HepG2 (cell line): ENCODE measurements around the gene RASGRF1. TPM values are rescaled to one million over a fixed set of nuclear protein-coding genes. Genes with fewer than 3 reads are reported as not detected.

ENCODE experiments used
- ATAC-seq: fragments of 200-7000 bp; cut with Tn5 transposase; 3 replicates; pipeline ENCODE4 v1.9.1; 2020; ENCODE audit warnings: mild to moderate bottlenecking, moderate library complexity
- BruUV-seq: library from RNA; stranded (reverse); fragments of 400-500 nt; replicated peaks from 2 replicates; lab custom pipeline; 2021; lab: Mats Ljungman, UMichigan
- CTCF ChIA-PET: fragments of 300-600 bp; formaldehyde crosslinking; extraction: SDS; loops from one replicate; lab custom pipeline; 2021; ENCODE audit warnings: low total read pairs, inconsistent platforms, low intra/inter-chr PET ratio; lab: Yijun Ruan, JAX
- POLR2A ChIA-PET: fragments of 350-600 bp; sonication (Branson Sonifier 250); formaldehyde crosslinking; loops from one replicate; lab custom pipeline; 2020; ENCODE audit warnings: antibody characterized with exemption, inconsistent platforms; lab: Yijun Ruan, JAX
- DNase-seq: peaks from one replicate; pipeline ENCODE4 v3.0.0-alpha.2; 2015; ENCODE audit warnings: low spot score
- FAIRE-seq: peaks from 3 replicates; lab custom pipeline; 2011; peaks lifted over from hg19 to GRCh38; lab: Jason Lieb, UNC
- H2AFZ ChIP-seq: one replicate; pipeline ENCODE4 v1.6.1; 2011; ENCODE audit warnings: low read length, inconsistent platforms
- H3K27ac ChIP-seq: fragments of 300-600 bp; 3 replicates; pipeline ENCODE4 v1.8.0; 2011; ENCODE audit warnings: mixed run types, mild to moderate bottlenecking, mixed read lengths, low read length, inconsistent platforms; ENCODE audit not compliant: insufficient read depth; ENCODE audit errors: extremely low read length
- H3K27me3 ChIP-seq, 2 experiments: fragments of 200-600 bp in 1 of 2; 2 replicates in 1 of 2; 3 replicates in 1 of 2; pipeline versions ENCODE4 v1.6.0 to v1.8.0; 2011; ENCODE audit warnings: low read length in 2 of 2, mild to moderate bottlenecking in 2 of 2, moderate library complexity in 2 of 2, inconsistent platforms in 1 of 2; ENCODE audit not compliant: insufficient read depth in 2 of 2, control insufficient read depth in 1 of 2
- H3K36me3 ChIP-seq, 2 experiments: fragments of 200-600 bp in 1 of 2; replicated peaks in 1 of 2; 2 replicates in 1 of 2; 3 replicates in 1 of 2; pipeline versions ENCODE4 v1.5.1 to v1.8.0; 2011; ENCODE audit warnings: low read length in 2 of 2, inconsistent platforms in 1 of 2; ENCODE audit not compliant: insufficient read depth in 2 of 2, control insufficient read depth in 1 of 2
- H3K4me1 ChIP-seq: 2 replicates; pipeline ENCODE4 v1.5.1; 2012; ENCODE audit warnings: low read length, inconsistent platforms; ENCODE audit not compliant: insufficient read depth
- H3K4me2 ChIP-seq: 2 replicates; pipeline ENCODE4 v1.6.0; 2011; ENCODE audit warnings: low read depth, low read length, inconsistent platforms
- H3K4me3 ChIP-seq, 3 experiments: fragments of 200-600 bp in 1 of 3; sonication (generic), shearing (Covaris generic) in 1 of 3; replicated peaks in 1 of 3; 2 replicates each; pipeline ENCODE4 v1.5.1; 2011 to 2016; ENCODE audit warnings: low read length in 3 of 3, inconsistent platforms in 2 of 3, low read depth in 2 of 3, mild to moderate bottlenecking in 2 of 3, control low read depth in 1 of 3, mixed read lengths in 1 of 3; ENCODE audit not compliant: insufficient read depth in 1 of 3
- H3K79me2 ChIP-seq: one replicate; pipeline ENCODE4 v1.6.1; 2011; ENCODE audit warnings: low read length, inconsistent platforms; ENCODE audit not compliant: insufficient read depth
- H3K9ac ChIP-seq: 2 replicates; pipeline ENCODE4 v1.6.0; 2011; ENCODE audit warnings: mild to moderate bottlenecking, low read depth, low read length, inconsistent platforms; ENCODE audit not compliant: insufficient read depth
- H3K9me3 ChIP-seq: 2 replicates; pipeline ENCODE4 v1.5.1; 2012; ENCODE audit warnings: mild to moderate bottlenecking, low read length
- H4K20me1 ChIP-seq: 2 replicates; pipeline ENCODE4 v1.6.0; 2011; ENCODE audit warnings: inconsistent platforms, mild to moderate bottlenecking, low read length, moderate library complexity; ENCODE audit not compliant: insufficient read depth
- ATF2 ChIP-seq: sonication (generic); formaldehyde crosslinking; IDR thresholded peaks from 2 replicates; pipeline ENCODE4 v1.4.0; 2020; ENCODE audit warnings: missing genetic modification reagents
- BCL3 ChIP-seq: sonication (generic); formaldehyde crosslinking; IDR thresholded peaks from 2 replicates; pipeline ENCODE4 v1.5.1; 2020; ENCODE audit warnings: mild to moderate bottlenecking, missing genetic modification reagents, moderate library complexity
- DR1 ChIP-seq: sonication (generic); formaldehyde crosslinking; IDR thresholded peaks from 2 replicates; pipeline ENCODE4 v1.8.0; 2021; ENCODE audit warnings: mild to moderate bottlenecking, missing genetic modification reagents, inconsistent platforms
- EED ChIP-seq: sonication (generic); formaldehyde crosslinking; IDR thresholded peaks from 2 replicates; pipeline ENCODE4 v1.5.0; 2020; ENCODE audit warnings: mild to moderate bottlenecking, missing genetic modification reagents
- EP300 ChIP-seq, 3 experiments: sonication (generic) in 1 of 3; formaldehyde crosslinking in 1 of 3; IDR thresholded peaks; 2 replicates each; pipeline versions ENCODE4 v1.5.1 to v1.6.1; 2011 to 2020; ENCODE audit warnings: low read depth in 2 of 3, low read length in 2 of 3, borderline replicate concordance in 1 of 3, improper control_type of control experiment in 1 of 3, mild to moderate bottlenecking in 1 of 3, missing genetic modification reagents in 1 of 3, moderate library complexity in 1 of 3
- MAFF ChIP-seq: IDR thresholded peaks from 2 replicates; pipeline ENCODE4 v1.6.1; 2011; ENCODE audit warnings: low read depth, low read length, improper control_type of control experiment
- MBNL3 ChIP-seq: fragments of 250-450 bp; sonication (Bioruptor Pico); conservative IDR thresholded peaks from 2 replicates; pipeline ENCODE4 v1.8.0; 2022; ENCODE audit warnings: mild to moderate bottlenecking, inconsistent platforms
- MYNN ChIP-seq: sonication (generic); formaldehyde crosslinking; IDR thresholded peaks from 2 replicates; pipeline ENCODE4 v1.4.0; 2020; ENCODE audit warnings: mild to moderate bottlenecking, low read depth, missing genetic modification reagents
- POLR2G ChIP-seq: fragments of 200-400 bp; formaldehyde crosslinking; IDR thresholded peaks from 2 replicates; pipeline ENCODE4 v1.6.1; 2018; ENCODE audit warnings: mild to moderate bottlenecking, low read depth, low read length, moderate library complexity
- RBM22 ChIP-seq: fragments of 200-400 bp; formaldehyde crosslinking; optimal IDR thresholded peaks from 2 replicates; pipeline ENCODE3; 2017; ENCODE audit warnings: mild to moderate bottlenecking, low read length, moderate library complexity
- SIN3A ChIP-seq: IDR thresholded peaks from 2 replicates; pipeline ENCODE4 v1.6.1; 2011; ENCODE audit warnings: low read depth, mild to moderate bottlenecking, control low read depth, low read length, borderline replicate concordance
- THAP7 ChIP-seq: sonication (generic); formaldehyde crosslinking; IDR thresholded peaks from 2 replicates; pipeline ENCODE4 v1.8.1; 2023; ENCODE audit warnings: mild to moderate bottlenecking, missing genetic modification reagents
- TRIM24 ChIP-seq: sonication (generic); formaldehyde crosslinking; IDR thresholded peaks from 2 replicates; pipeline ENCODE4 v1.8.0; 2022; ENCODE audit warnings: mild to moderate bottlenecking, missing genetic modification reagents
- U2AF2 ChIP-seq: fragments of 200-400 bp; formaldehyde crosslinking; IDR thresholded peaks from 2 replicates; pipeline ENCODE4 v1.6.1; 2017; ENCODE audit warnings: low read depth, mild to moderate bottlenecking, low read length
- YEATS2 ChIP-seq: sonication (generic); formaldehyde crosslinking; IDR thresholded peaks from 2 replicates; pipeline ENCODE4 v1.4.0; 2020; ENCODE audit warnings: missing genetic modification reagents, borderline replicate concordance
- ZFP1 ChIP-seq: IDR thresholded peaks from 2 replicates; pipeline ENCODE4 v1.6.1; 2016
- ZKSCAN1 ChIP-seq: fragments of 150-350 bp; IDR thresholded peaks from 2 replicates; pipeline ENCODE4 v1.6.1; 2014; ENCODE audit warnings: low read length
- ZNF207 ChIP-seq: fragments of 450-650 bp; IDR thresholded peaks from 2 replicates; pipeline ENCODE4 v1.6.1; 2016; ENCODE audit warnings: antibody characterized with exemption, borderline replicate concordance
- ZNF530 ChIP-seq: sonication (generic); formaldehyde crosslinking; IDR thresholded peaks from 2 replicates; pipeline ENCODE4 v1.5.0; 2020; ENCODE audit warnings: low read depth, mild to moderate bottlenecking, missing genetic modification reagents
- ZNF607 ChIP-seq: sonication (generic); formaldehyde crosslinking; IDR thresholded peaks from 2 replicates; pipeline ENCODE4 v1.5.1; 2020; ENCODE audit warnings: missing genetic modification reagents, mild to moderate bottlenecking, borderline replicate concordance
- WGBS: methylation state at CpG from one replicate; pipeline ENCODE4 v1.1.6; 2017; ENCODE audit warnings: low lambda C conversion rate; 5-methylcytosine and 5-hydroxymethylcytosine counted together
- in situ Hi-C: cut with HindIII; loops from 2 replicates; pipeline ENCODE4 v1.10.0; 2017; ENCODE audit warnings: low pct_unique_long_range_greater_than_20kb; ENCODE audit not compliant: extremely low pct_ligation_motif_present
- intact Hi-C: fragments of 100-400 bp; cut with micrococcal nuclease; formaldehyde crosslinking; loops from one replicate; pipeline ENCODE4 v1.10.0; 2022; ENCODE audit not compliant: unreplicated experiment
- polyA plus RNA-seq, 8 experiments: library from polyadenylated mRNA; depleted of rRNA in 3 of 8; stranded (reverse) in 7 of 8; unstranded in 1 of 8; fragments of >200 nt; fragmentation: Illumina TruSeq in 4 of 8; extraction: Trizol in 4 of 8; gene quantifications; 2 replicates each; pipeline versions ENCODE4 v1.2.1 to v1.2.3, GENCODE V29; 2011 to 2016; ENCODE audit warnings: low read depth in 4 of 8, missing spikeins in 1 of 8, mixed read lengths in 1 of 8; ENCODE audit not compliant: insufficient read depth in 1 of 8
- total RNA-seq, 5 experiments: library from RNA; depleted of rRNA; stranded (reverse); fragments of >200 nt; fragmentation: Illumina TruSeq; extraction: Trizol; gene quantifications; 2 replicates each; pipeline ENCODE4 v1.2.3, GENCODE V29; 2016; ENCODE audit warnings: low read depth in 1 of 5

RASGRF1 gene
- total and polyA plus RNA-seq, 2 of the 13 experiments (the other 11 are each of a cell fraction or from before 2014, with no cell fraction given), result 0.55 to 3.0 TPM

GRCh38 chr15:78989701-78990240 is 100.8 kb downstream of the RASGRF1 start (continued):
- TF ChIP-seq ATF2 (CRISPR knock-in tag) (no peak), MBNL3 (CRISPR knock-in tag) (no peak)

GRCh38 chr15:78988361-78988911 is 102.1 kb downstream of the RASGRF1 start:
- peak overlapping the region; percentile 54 for H3K4me2 ChIP-seq
- FAIRE-seq, result peak; percentile 94
- H3K9ac ChIP-seq, result peak overlapping the region; percentile 68
- H3K27ac ChIP-seq, result peak overlapping the region; percentile 94
- H3K4me1 ChIP-seq, result peaks cover 90% of the 10 kb centered on the region
- intact Hi-C loops (no loop called here), in situ Hi-C loops (no loop called here)
- H4K20me1 ChIP-seq, result no peaks in the 10 kb centered on the region
- H3K79me2 ChIP-seq, result no peaks in the 10 kb centered on the region
- ATAC-seq, result peak; percentile 95
- CTCF ChIA-PET, result interaction anchor here (1.3 kb wide), 1 partner anchor 16 kb away, joined by 3 read pairs; no protein-coding TSS in a partner anchor
- no peaks in the 10 kb centered on the region for H3K9me3 ChIP-seq
- no peaks in the 10 kb centered on the region for H3K36me3 ChIP-seq
- no TSS peak for BruUV-seq
- POLR2A ChIA-PET, result interaction anchor here (0.7 to 2.5 kb wide), 13 partner anchors 9 to 116 kb away, joined by 3 to 27 read pairs (median 6); partner anchors contain the start of gene CTSH
- H3K27me3 ChIP-seq, result no peaks in the 10 kb centered on the region
- peak; percentile 97 for DNase-seq
- 0% methylated on average over 7 of the region's 7 CpGs for WGBS
- no peak overlapping the region for H3K4me3 ChIP-seq
- H2AFZ ChIP-seq, result no peak overlapping the region
- TF ChIP-seq THAP7 (CRISPR knock-in tag), result no peak
- peak; percentile 43; the same call in 1 of the 2 replicates for TF ChIP-seq YEATS2 (CRISPR knock-in tag)
- no peak for TF ChIP-seq ZNF530
- no peak for TF ChIP-seq EED (CRISPR knock-in tag)
- peak; percentile 62 for TF ChIP-seq MAFF
- no peak for TF ChIP-seq TRIM24 (CRISPR knock-in tag)
- no peak for TF ChIP-seq ZNF207
- no peak for TF ChIP-seq BCL3 (CRISPR knock-in tag)
- no peak for TF ChIP-seq RBM22
- 0 out of 2 replicates have a peak, but pooled peaks have one; percentile 73 for TF ChIP-seq SIN3A
- TF ChIP-seq ZKSCAN1, result no peak
- peak; percentile 65; the same call in 1 of the 2 replicates for TF ChIP-seq POLR2G
- no peak; the same call in 1 of the 2 replicates for TF ChIP-seq ZFP1 (CRISPR knock-in tag)
- TF ChIP-seq MYNN (CRISPR knock-in tag), result no peak
- TF ChIP-seq DR1, result no peak
- peak; percentile 46 to 88; a peak in 3 of 4 replicates for TF ChIP-seq EP300 (IDR thresholded peaks at IDR 0.05; ENCODE audit: low read depth in 2 of 2, low read length in 2 of 2)
- peak; percentile 75 for TF ChIP-seq EP300 (CRISPR knock-in tag; IDR thresholded peaks at IDR 0.05; ENCODE audit: borderline replicate concordance)
- TF ChIP-seq ZNF607, result peak; percentile 92
- no peak for TF ChIP-seq U2AF2
